ENCODE data around the gene LAMB3.

LAMB3 gene

DNA sequence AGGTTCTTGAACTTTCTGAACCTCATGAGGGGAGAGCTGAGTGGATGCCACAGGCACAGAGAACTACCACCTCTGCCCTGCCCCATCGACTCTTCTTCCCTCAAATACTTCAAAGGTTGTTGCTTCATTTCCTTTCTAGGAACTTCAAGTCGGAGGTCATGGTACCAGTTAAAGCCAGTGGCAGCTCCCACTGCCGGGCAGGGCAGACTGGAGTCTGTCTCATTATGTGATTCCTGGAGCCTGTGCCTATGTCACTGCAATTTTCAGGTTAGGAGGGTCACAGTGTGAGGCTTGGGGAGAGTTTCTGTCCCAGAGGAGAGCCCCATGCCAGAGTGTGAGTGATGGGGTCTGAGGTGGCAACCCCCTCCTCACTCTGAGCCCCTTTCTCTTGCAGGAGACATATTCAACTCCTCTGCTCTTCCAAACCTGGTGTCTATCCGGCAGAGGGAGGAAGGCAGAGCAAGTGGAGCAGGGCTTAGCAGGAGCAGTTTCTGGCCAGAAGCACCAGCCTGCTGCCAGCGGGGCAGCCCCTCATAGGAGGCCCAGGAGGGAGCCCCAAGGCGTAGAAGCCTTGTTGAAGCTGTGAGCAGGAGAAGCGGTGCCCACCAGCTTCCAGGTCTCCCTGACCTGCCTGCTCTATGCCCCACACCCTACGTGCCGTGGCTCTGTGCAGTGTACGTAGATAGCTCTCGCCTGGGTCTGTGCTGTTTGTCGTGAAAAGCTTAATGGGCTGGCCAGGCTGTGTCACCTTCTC, 39.4 kb downstream of the LAMB3 start:
- TF ChIP-seq, protein P1, sequence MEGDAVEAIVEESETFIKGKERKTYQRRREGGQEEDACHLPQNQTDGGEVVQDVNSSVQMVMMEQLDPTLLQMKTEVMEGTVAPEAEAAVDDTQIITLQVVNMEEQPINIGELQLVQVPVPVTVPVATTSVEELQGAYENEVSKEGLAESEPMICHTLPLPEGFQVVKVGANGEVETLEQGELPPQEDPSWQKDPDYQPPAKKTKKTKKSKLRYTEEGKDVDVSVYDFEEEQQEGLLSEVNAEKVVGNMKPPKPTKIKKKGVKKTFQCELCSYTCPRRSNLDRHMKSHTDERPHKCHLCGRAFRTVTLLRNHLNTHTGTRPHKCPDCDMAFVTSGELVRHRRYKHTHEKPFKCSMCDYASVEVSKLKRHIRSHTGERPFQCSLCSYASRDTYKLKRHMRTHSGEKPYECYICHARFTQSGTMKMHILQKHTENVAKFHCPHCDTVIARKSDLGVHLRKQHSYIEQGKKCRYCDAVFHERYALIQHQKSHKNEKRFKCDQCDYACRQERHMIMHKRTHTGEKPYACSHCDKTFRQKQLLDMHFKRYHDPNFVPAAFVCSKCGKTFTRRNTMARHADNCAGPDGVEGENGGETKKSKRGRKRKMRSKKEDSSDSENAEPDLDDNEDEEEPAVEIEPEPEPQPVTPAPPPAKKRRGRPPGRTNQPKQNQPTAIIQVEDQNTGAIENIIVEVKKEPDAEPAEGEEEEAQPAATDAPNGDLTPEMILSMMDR (IDR thresholded peaks at IDR 0.05; ENCODE audit: low read depth, low read length): no peak
- no peak overlapping the region for H3K4me3 ChIP-seq (ENCODE audit: low read depth, low read length)

- TF ChIP-seq, protein P1 (IDR thresholded peaks at IDR 0.05; ENCODE audit: low read depth, low read length): no peak
- H3K4me3 ChIP-seq (ENCODE audit: low read depth, low read length): no peak overlapping the region
Observed at GRCh38 chr1:209611771-209612570, 40.3 kb downstream of the LAMB3 start.

DNA sequence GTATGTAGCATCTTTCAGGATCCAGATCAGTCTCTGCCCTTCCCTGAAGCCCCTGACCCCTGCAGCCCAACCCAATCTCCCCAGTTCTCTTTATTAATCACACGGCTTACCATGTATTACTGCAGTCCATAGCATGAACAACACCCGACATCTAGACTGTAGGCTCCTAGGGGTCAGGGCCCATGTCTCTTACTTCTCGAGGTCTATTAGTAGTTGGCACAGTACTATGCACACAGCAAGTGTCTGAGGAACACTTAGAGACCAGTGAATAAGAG, 41.7 kb downstream of the LAMB3 start:
- H3K4me3 ChIP-seq (ENCODE audit: low read depth, low read length): no peak overlapping the region
- TF ChIP-seq, protein P1 (IDR thresholded peaks at IDR 0.05; ENCODE audit: low read depth, low read length): no peak

GRCh38 chr1:209609791-209610630, 42.2 kb downstream of the LAMB3 start:
- TF ChIP-seq, protein P1 (IDR thresholded peaks at IDR 0.05; ENCODE audit: low read depth, low read length): no peak
- H3K4me3 ChIP-seq (ENCODE audit: low read depth, low read length): no peak overlapping the region

GRCh38 chr1:209609041-209609790, 43.0 kb downstream of the LAMB3 start:
- no peak overlapping the region for H3K4me3 ChIP-seq (ENCODE audit: low read depth, low read length)
- TF ChIP-seq, protein P1 (IDR thresholded peaks at IDR 0.05; ENCODE audit: low read depth, low read length): no peak

DNA sequence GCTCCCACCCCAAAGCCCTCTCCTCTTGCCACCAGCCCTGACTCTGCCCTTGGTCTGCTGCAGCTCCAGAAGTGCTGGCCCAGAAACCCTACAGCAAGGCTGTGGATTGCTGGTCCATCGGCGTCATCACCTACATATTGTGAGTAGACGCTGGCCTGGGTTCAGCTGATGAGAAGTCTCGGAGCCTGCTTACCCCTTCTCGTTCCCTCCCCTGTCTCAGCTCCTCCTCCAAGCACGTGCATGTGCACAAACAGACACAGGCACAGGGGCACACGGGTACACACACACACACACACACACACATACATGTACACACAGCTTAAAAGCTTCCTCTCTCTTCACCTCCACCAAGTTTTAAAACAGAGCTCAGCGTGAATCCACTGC, 44.4 kb downstream of the LAMB3 start:
- TF ChIP-seq, protein P1 (IDR thresholded peaks at IDR 0.05; ENCODE audit: low read depth, low read length): no peak
- no peak overlapping the region for H3K4me3 ChIP-seq (ENCODE audit: low read depth, low read length)
